ENCODE results near the gene APBB2.

The APBB2 gene

DNA sequence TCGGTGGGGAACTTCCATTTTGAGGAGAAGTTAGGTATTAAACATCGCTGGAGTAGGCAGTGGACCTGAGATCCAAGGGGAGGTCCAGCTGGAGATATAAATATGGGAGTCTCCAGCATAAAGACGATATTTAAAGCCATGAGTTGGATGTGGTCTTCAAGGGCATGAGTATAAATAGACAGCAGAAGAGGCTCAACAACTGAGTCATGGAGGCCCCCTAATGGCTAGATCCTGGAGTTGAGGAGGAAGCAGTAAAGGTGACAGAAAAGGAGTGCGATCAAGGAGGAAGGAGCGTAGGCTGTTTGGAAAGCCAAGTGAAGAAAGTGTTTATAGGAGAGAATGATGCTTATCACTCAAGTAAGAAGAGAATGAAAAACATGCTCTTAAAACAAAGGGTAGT lies 18.1 kb upstream of the APBB2 start:
- TF ChIP-seq, protein P1, sequence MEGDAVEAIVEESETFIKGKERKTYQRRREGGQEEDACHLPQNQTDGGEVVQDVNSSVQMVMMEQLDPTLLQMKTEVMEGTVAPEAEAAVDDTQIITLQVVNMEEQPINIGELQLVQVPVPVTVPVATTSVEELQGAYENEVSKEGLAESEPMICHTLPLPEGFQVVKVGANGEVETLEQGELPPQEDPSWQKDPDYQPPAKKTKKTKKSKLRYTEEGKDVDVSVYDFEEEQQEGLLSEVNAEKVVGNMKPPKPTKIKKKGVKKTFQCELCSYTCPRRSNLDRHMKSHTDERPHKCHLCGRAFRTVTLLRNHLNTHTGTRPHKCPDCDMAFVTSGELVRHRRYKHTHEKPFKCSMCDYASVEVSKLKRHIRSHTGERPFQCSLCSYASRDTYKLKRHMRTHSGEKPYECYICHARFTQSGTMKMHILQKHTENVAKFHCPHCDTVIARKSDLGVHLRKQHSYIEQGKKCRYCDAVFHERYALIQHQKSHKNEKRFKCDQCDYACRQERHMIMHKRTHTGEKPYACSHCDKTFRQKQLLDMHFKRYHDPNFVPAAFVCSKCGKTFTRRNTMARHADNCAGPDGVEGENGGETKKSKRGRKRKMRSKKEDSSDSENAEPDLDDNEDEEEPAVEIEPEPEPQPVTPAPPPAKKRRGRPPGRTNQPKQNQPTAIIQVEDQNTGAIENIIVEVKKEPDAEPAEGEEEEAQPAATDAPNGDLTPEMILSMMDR (conservative IDR thresholded peaks at IDR 0.05; ENCODE audit: low read depth, low read length): no peak
- H3K4me3 ChIP-seq (ENCODE audit: low read length): no peak overlapping the region
- no peak for DNase-seq (ENCODE audit: low read depth)

DNA sequence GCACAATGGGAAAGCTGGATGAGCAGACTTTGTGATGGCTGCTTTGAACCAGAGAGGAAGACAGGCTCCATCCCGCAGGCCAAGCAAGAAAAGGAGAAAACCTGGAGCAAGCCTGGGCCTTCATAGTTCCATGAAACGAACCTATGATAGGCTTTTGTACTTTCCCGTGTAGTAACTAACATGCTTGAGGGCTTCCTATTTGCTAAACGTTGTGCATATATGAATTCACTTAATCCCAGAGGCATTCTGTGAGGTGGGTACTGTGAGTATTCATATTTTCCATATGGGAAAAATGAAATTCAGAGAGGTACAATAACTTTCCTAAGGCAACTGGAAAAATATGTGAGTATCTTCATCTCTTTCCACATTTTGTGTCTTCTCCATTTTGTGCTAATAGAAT lies 13.6 kb upstream of the APBB2 start:
- TF ChIP-seq, protein P1 (conservative IDR thresholded peaks at IDR 0.05; ENCODE audit: low read depth, low read length): no peak
- no peak for DNase-seq (ENCODE audit: low read depth)
- H3K4me3 ChIP-seq (ENCODE audit: low read length): no peak overlapping the region

DNA sequence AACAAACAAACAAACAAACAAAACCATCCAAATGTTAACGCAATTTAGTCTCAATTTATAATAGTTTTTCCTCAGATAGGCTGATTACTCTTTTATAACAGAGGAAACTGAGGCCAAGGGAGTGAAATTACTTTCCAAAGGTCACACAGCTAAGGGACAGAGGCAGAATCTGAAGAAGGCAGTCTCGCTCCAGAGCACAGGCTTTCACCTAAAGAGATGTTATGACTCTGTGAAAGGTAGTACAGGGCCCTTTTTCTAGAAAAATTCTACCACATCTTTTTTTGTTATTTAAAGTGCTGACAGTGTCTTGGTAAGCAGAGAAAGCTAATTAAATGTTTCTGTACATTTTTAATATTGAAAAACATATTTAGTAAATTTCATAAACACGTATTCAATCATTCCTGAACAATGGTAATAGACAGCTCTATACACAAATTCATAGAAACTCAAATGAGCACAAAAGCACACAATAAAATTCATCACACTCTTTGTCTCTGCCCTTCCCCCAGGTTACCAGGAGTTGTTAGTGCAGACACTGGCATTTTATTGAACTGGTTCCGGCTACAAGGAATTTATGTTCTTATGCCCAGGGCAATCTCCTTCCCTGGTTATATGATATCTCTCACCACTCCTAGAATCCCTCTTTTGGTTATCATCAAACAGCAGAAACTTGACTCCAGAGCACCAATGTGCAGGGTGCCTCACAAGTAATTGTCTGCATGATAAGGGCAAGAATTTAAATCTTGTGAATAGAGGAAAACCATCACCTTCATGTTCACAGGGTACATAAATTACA lies 7.7 kb upstream of the APBB2 start:
- TF ChIP-seq, protein P1 (conservative IDR thresholded peaks at IDR 0.05; ENCODE audit: low read depth, low read length): no peak
- H3K4me3 ChIP-seq (ENCODE audit: low read length): no peak overlapping the region
- no peak for DNase-seq (ENCODE audit: low read depth)

- H3K4me3 ChIP-seq (ENCODE audit: low read length): no peak overlapping the region
- DNase-seq (ENCODE audit: low read depth): no peak
- TF ChIP-seq, protein P1 (conservative IDR thresholded peaks at IDR 0.05; ENCODE audit: low read depth, low read length): no peak
Measured at GRCh38 chr4:41219421-41219950, 5.1 kb upstream of the APBB2 start.

GRCh38 chr4:41218703-41219102 lies 4.4 kb upstream of the APBB2 start:
- no peak for DNase-seq (ENCODE audit: low read depth)
- TF ChIP-seq, protein P1 (conservative IDR thresholded peaks at IDR 0.05; ENCODE audit: low read depth, low read length): no peak
- H3K4me3 ChIP-seq (ENCODE audit: low read length): no peak overlapping the region

DNA sequence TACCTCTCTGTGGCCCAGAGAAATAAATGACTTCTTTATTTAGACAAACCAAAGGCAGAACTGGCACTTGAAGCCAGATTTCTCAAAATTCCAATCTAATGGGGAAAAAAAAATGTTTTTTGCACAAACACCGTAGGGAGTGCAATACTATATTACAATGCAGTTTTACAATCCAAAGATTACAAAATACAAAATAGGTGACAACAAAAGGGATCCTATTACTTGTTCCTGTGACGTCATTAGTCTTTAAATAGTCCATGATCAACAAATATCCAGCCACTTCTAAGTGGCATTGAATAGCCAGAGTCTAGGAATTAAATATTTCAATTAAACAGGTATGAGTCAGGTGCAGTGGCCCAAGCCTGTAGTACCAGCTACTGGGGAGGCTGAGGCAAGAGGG lies 3.0 kb upstream of the APBB2 start:
- TF ChIP-seq, protein P1 (conservative IDR thresholded peaks at IDR 0.05; ENCODE audit: low read depth, low read length): no peak
- no peak for DNase-seq (ENCODE audit: low read depth)
- H3K4me3 ChIP-seq (ENCODE audit: low read length): no peak overlapping the region

DNA sequence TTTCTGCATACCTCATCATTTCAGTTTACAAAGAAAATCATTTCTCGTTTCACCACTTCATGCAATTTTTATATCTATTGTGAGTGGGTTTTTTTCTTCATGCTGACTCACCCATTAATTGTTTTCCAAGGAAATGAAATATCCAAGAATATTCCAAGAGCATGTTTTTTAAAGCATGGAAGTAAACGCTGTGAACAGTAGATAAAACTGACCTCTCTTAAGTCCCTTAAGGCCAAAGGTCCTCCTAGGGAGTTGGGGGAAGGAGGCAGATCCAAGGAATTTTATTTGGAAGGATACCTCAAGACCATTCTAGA lies 2.6 kb upstream of the APBB2 start:
- H3K4me3 ChIP-seq (ENCODE audit: low read length): peak overlapping the region; percentile 82
- TF ChIP-seq, protein P1 (conservative IDR thresholded peaks at IDR 0.05; ENCODE audit: low read depth, low read length): no peak
- DNase-seq (ENCODE audit: low read depth): no peak

Data from retinal pigment epithelial cell (primary cell).